ENCODE results near the gene SLC1A5. TPM values are rescaled to one million over a fixed set of nuclear protein-coding genes. Genes with fewer than 3 reads are reported as not detected.

SLC1A5 gene
- polyA plus RNA-seq, 3 donors, result 34.6 to 64.9 (median 57.3) TPM

DNA sequence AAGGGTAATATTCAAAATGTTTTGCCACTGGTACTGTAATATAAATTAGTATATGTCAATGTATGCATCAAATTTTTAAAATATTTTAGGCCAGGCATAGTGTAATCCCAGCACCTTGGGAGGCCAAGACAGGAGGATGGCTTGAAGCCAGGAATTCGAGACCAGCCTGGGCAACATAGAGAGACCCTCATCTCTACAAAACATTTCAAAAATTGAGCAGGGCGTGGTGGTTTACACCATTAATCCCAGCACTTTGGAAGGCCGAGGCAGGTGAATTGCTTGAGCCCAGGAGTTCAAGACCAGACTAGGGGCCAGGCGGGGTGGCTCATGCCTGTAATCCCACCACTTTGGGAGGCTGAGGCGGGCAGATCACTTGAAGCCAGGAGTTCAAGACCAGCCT lies 28.0 kb downstream of the SLC1A5 start:
- TF ChIP-seq, protein P1, sequence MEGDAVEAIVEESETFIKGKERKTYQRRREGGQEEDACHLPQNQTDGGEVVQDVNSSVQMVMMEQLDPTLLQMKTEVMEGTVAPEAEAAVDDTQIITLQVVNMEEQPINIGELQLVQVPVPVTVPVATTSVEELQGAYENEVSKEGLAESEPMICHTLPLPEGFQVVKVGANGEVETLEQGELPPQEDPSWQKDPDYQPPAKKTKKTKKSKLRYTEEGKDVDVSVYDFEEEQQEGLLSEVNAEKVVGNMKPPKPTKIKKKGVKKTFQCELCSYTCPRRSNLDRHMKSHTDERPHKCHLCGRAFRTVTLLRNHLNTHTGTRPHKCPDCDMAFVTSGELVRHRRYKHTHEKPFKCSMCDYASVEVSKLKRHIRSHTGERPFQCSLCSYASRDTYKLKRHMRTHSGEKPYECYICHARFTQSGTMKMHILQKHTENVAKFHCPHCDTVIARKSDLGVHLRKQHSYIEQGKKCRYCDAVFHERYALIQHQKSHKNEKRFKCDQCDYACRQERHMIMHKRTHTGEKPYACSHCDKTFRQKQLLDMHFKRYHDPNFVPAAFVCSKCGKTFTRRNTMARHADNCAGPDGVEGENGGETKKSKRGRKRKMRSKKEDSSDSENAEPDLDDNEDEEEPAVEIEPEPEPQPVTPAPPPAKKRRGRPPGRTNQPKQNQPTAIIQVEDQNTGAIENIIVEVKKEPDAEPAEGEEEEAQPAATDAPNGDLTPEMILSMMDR (IDR thresholded peaks at IDR 0.05), result no peak
- Mint-ChIP-seq H3K27me3 (ENCODE audit: low read depth in 3 of 3) (peaks cover 0 to 1% (median 0%) of the 10 kb centered on the region in 3 donors), H3K27ac (no peak overlapping the region), H3K4me1 (peaks cover 30% of the 10 kb centered on the region), H3K36me3 (peaks cover 3 to 13% of the 10 kb centered on the region in 2 donors), H3K4me3 (no peak overlapping the region), H3K9me3 (peaks cover 0 to 4% (median 2%) of the 10 kb centered on the region in 7 donors)
- Histone ChIP-seq H3K27ac (ENCODE audit: low read depth in 1 of 2, low read length in 2 of 2) (no peak overlapping the region), H3K36me3 (replicated peaks in 1 of 2; ENCODE audit: control insufficient read depth in 1 of 2, insufficient read depth in 2 of 2, low read length in 2 of 2) (no peaks in the 10 kb centered on the region), H3K4me1 (ENCODE audit: control insufficient read depth in 1 of 2, insufficient read depth in 2 of 2, low read length in 2 of 2) (peaks cover 19 to 26% of the 10 kb centered on the region in 2 donors), H3K9me3 (replicated peaks in 1 of 2; ENCODE audit: control insufficient read depth in 1 of 2, insufficient read depth in 1 of 2, low read length in 2 of 2) (no peaks in the 10 kb centered on the region), H2AFZ (ENCODE audit: insufficient read depth, low read depth, low read length, poor library complexity, severe bottlenecking) (no peak overlapping the region), H3K4me3 (replicated peaks in 1 of 3; ENCODE audit: low read depth in 2 of 3, low read length in 3 of 3) (no peak overlapping the region), H3K27me3 (ENCODE audit: control insufficient read depth in 2 of 2, insufficient read depth in 2 of 2, low read length in 2 of 2) (no peaks in the 10 kb centered on the region), H3K79me2 (ENCODE audit: insufficient read depth, low read length) (no peaks in the 10 kb centered on the region), H3K9ac (ENCODE audit: insufficient read depth, low read length, poor library complexity, severe bottlenecking) (no peak overlapping the region), H4K20me1 (ENCODE audit: insufficient read depth, low read length) (peaks cover 7% of the 10 kb centered on the region), H3K4me2 (replicated peaks; ENCODE audit: extremely low read depth, low read length, poor library complexity, severe bottlenecking) (no peak overlapping the region)
- no peak for DNase-seq
- intact Hi-C loops (cut with micrococcal nuclease), result no loop called here
- 97% methylated on average over 4 of the region's 5 CpGs for WGBS (ENCODE audit: insufficient coverage)

DNA sequence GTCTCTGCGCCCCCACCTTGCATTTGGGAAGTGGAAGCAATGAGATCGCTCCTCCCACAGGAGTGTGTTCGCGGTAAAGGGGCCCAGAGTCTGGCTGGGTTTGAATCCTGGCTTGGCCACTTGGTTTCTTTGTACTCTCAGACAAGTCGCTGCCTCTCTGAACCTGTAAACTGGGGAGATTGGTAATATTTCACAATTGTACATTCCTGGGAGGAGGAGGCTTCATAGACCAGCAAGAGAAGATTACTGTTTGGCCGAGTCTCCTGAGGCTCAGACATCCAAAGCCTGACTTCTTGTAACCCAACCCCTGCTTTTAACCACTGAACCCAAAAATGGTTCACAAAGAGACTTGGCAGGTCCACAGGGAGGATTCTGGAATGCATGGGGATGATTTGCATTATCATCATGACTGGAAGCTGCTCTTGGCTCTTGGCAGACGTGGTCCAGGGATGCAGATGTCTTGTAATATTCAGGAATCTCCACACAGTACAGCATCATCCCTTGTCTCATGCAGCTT lies 28.5 kb downstream of the SLC1A5 start:
- H3K4me3 ChIP-seq (replicated peaks in 1 of 3; ENCODE audit: low read depth in 2 of 3, low read length in 3 of 3), result no peak overlapping the region
- H3K27me3 ChIP-seq (ENCODE audit: control insufficient read depth in 2 of 2, insufficient read depth in 2 of 2, low read length in 2 of 2), result no peaks in the 10 kb centered on the region
- peak overlapping the region in 1 of 2 donors; percentile 8 for H3K27ac ChIP-seq (ENCODE audit: low read depth in 1 of 2, low read length in 2 of 2)
- H3K79me2 ChIP-seq (ENCODE audit: insufficient read depth, low read length), result no peaks in the 10 kb centered on the region
- no peaks in the 10 kb centered on the region for H3K9me3 ChIP-seq (replicated peaks in 1 of 2; ENCODE audit: control insufficient read depth in 1 of 2, insufficient read depth in 1 of 2, low read length in 2 of 2)
- H3K9ac ChIP-seq (ENCODE audit: insufficient read depth, low read length, poor library complexity, severe bottlenecking), result no peak overlapping the region
- TF ChIP-seq, protein P1 (IDR thresholded peaks at IDR 0.05), result no peak
- Mint-ChIP-seq H3K4me1 (peaks cover 32% of the 10 kb centered on the region), H3K36me3 (peaks cover 3 to 14% of the 10 kb centered on the region in 2 donors), H3K4me3 (no peak overlapping the region), H3K27ac (peak overlapping the region in 3 of 7 donors; percentile 2 to 65 (median 62)), H3K9me3 (peaks cover 0 to 4% (median 2%) of the 10 kb centered on the region in 7 donors), H3K27me3 (ENCODE audit: low read depth in 3 of 3) (no peaks in the 10 kb centered on the region)
- peaks cover 24 to 31% of the 10 kb centered on the region in 2 donors for H3K4me1 ChIP-seq (ENCODE audit: control insufficient read depth in 1 of 2, insufficient read depth in 2 of 2, low read length in 2 of 2)
- H4K20me1 ChIP-seq (ENCODE audit: insufficient read depth, low read length), result peaks cover 7% of the 10 kb centered on the region
- DNase-seq, result no peak
- H3K4me2 ChIP-seq (replicated peaks; ENCODE audit: extremely low read depth, low read length, poor library complexity, severe bottlenecking), result no peak overlapping the region
- WGBS (ENCODE audit: insufficient coverage), result 87% methylated on average over 5 of the region's 7 CpGs
- no peak overlapping the region for H2AFZ ChIP-seq (ENCODE audit: insufficient read depth, low read depth, low read length, poor library complexity, severe bottlenecking)
- intact Hi-C loops (cut with micrococcal nuclease), result loop anchor here in 1 of 2 donors (5.0 kb wide), 1 partner anchor 82 kb away; no protein-coding TSS in a partner anchor
- no peaks in the 10 kb centered on the region for H3K36me3 ChIP-seq (replicated peaks in 1 of 2; ENCODE audit: control insufficient read depth in 1 of 2, insufficient read depth in 2 of 2, low read length in 2 of 2)

Data from CD14-positive monocyte (primary cell).